ENCODE data around the gene OR5B2. TPM values are rescaled to one million over a fixed set of nuclear protein-coding genes. Genes with fewer than 3 reads are reported as not detected.

OR5B2 gene
- total RNA-seq, 1 donor from 2014 or later, result not detected

GRCh38 chr11:58395581-58395980 lies 32.3 kb downstream of the OR5B2 start:
- no peak overlapping the region for H2AFZ ChIP-seq (replicated peaks)
- no peaks in the 10 kb centered on the region for H3K4me1 ChIP-seq
- no peaks in the 10 kb centered on the region for H3K36me3 ChIP-seq
- no peaks in the 10 kb centered on the region for H3K27me3 ChIP-seq
- H3K4me3 Mint-ChIP-seq, result no peak overlapping the region
- no peak overlapping the region for H3K4me3 ChIP-seq
- no peaks in the 10 kb centered on the region for H4K20me1 ChIP-seq (ENCODE audit: low read depth)
- peaks cover 13% of the 10 kb centered on the region for H3K9me3 Mint-ChIP-seq
- H3K9ac ChIP-seq, result no peak overlapping the region
- no peaks in the 10 kb centered on the region for H3K79me2 ChIP-seq (ENCODE audit: low read depth)
- H3K27ac ChIP-seq, result no peak overlapping the region
- no peaks in the 10 kb centered on the region for H3K36me3 Mint-ChIP-seq
- no peak for DNase-seq (ENCODE audit: low spot score)
- peaks cover 6% of the 10 kb centered on the region for H3K9me3 ChIP-seq (ENCODE audit: low read depth)
- H3K4me2 ChIP-seq, result no peak overlapping the region
- no peaks in the 10 kb centered on the region for H3K4me1 Mint-ChIP-seq
- H3K27me3 Mint-ChIP-seq (ENCODE audit: insufficient read depth, low read depth), result no peaks in the 10 kb centered on the region
- TF ChIP-seq CTCF (IDR thresholded peaks at IDR 0.05) (no peak), EZH2 (IDR thresholded peaks at IDR 0.05) (no peak), EZH2phosphoT487 (IDR thresholded peaks at IDR 0.05) (no peak)
- no peaks in the 10 kb centered on the region for H3F3A ChIP-seq (ENCODE audit: low read depth)
- no peak overlapping the region for H3K27ac Mint-ChIP-seq

GRCh38 chr11:58394195-58394594 lies 33.7 kb downstream of the OR5B2 start:
- no peaks in the 10 kb centered on the region for H3K27me3 Mint-ChIP-seq (ENCODE audit: insufficient read depth, low read depth)
- no peak overlapping the region for H3K27ac Mint-ChIP-seq
- H3K4me1 Mint-ChIP-seq, result no peaks in the 10 kb centered on the region
- Histone ChIP-seq H3F3A (ENCODE audit: low read depth) (no peaks in the 10 kb centered on the region), H3K4me2 (no peak overlapping the region), H3K9me3 (ENCODE audit: low read depth) (peaks cover 6% of the 10 kb centered on the region), H3K4me1 (no peaks in the 10 kb centered on the region), H3K9ac (no peak overlapping the region), H3K4me3 (no peak overlapping the region), H3K36me3 (no peaks in the 10 kb centered on the region), H4K20me1 (ENCODE audit: low read depth) (no peaks in the 10 kb centered on the region), H3K27ac (no peak overlapping the region), H2AFZ (replicated peaks) (no peak overlapping the region), H3K27me3 (no peaks in the 10 kb centered on the region), H3K79me2 (ENCODE audit: low read depth) (no peaks in the 10 kb centered on the region)
- no peaks in the 10 kb centered on the region for H3K36me3 Mint-ChIP-seq
- H3K4me3 Mint-ChIP-seq, result no peak overlapping the region
- TF ChIP-seq CTCF (IDR thresholded peaks at IDR 0.05), result no peak
- no peak for TF ChIP-seq EZH2 (IDR thresholded peaks at IDR 0.05)
- no peak for TF ChIP-seq EZH2phosphoT487 (IDR thresholded peaks at IDR 0.05)
- no peak for DNase-seq (ENCODE audit: low spot score)
- H3K9me3 Mint-ChIP-seq, result peaks cover 13% of the 10 kb centered on the region

GRCh38 chr11:58392746-58393145 lies 35.2 kb downstream of the OR5B2 start:
- no peak overlapping the region for H3K27ac Mint-ChIP-seq
- H3K4me3 Mint-ChIP-seq, result no peak overlapping the region
- TF ChIP-seq CTCF (IDR thresholded peaks at IDR 0.05), result no peak
- no peak for TF ChIP-seq EZH2 (IDR thresholded peaks at IDR 0.05)
- no peak for TF ChIP-seq EZH2phosphoT487 (IDR thresholded peaks at IDR 0.05)
- H3K4me1 Mint-ChIP-seq, result no peaks in the 10 kb centered on the region
- Histone ChIP-seq H3K4me3 (no peak overlapping the region), H3K4me2 (no peak overlapping the region), H3K27me3 (no peaks in the 10 kb centered on the region), H4K20me1 (ENCODE audit: low read depth) (no peaks in the 10 kb centered on the region), H3K27ac (no peak overlapping the region), H3K79me2 (ENCODE audit: low read depth) (no peaks in the 10 kb centered on the region), H3F3A (ENCODE audit: low read depth) (no peaks in the 10 kb centered on the region), H3K9ac (no peak overlapping the region), H3K36me3 (no peaks in the 10 kb centered on the region), H2AFZ (replicated peaks) (no peak overlapping the region), H3K4me1 (no peaks in the 10 kb centered on the region), H3K9me3 (ENCODE audit: low read depth) (peaks cover 6% of the 10 kb centered on the region)
- no peak for DNase-seq (ENCODE audit: low spot score)
- no peaks in the 10 kb centered on the region for H3K27me3 Mint-ChIP-seq (ENCODE audit: insufficient read depth, low read depth)
- H3K9me3 Mint-ChIP-seq, result peaks cover 13% of the 10 kb centered on the region
- H3K36me3 Mint-ChIP-seq, result no peaks in the 10 kb centered on the region
